ENCODE measurements around the gene TPBGL. TPM values are rescaled to one million over a fixed set of nuclear protein-coding genes. Genes with fewer than 3 reads are reported as not detected.
A peak's percentile ranks its signal among the peaks of the same experiment; 100 is the strongest.

The TPBGL gene
- total RNA-seq, 4 donors from 2014 or later, result 0.29 to 2.8 (median 1.0) TPM; not detected in 1

GRCh38 chr11:75195167-75195962 lies 45.2 kb upstream of the TPBGL start:
- no peak for TF ChIP-seq POLR2A (IDR thresholded peaks at IDR 0.05)
- TF ChIP-seq CTCF (IDR thresholded peaks at IDR 0.05), result no peak
- intact Hi-C loops (cut with DNase I; ENCODE audit: low total_unique reads), result no loop called here
- no peak overlapping the region for H3K4me3 ChIP-seq
- H3K27me3 ChIP-seq, result no peaks in the 10 kb centered on the region
- H3K36me3 ChIP-seq, result no peaks in the 10 kb centered on the region
- no peaks in the 10 kb centered on the region for H3K9me3 ChIP-seq
- peaks cover 0 to 6% of the 10 kb centered on the region in 2 donors for H3K4me1 ChIP-seq
- no peak overlapping the region for H3K27ac ChIP-seq
- DNase-seq, result peak; percentile 37 to 48

GRCh38 chr11:75196426-75196825 lies 44.1 kb upstream of the TPBGL start:
- Histone ChIP-seq H3K36me3 (no peaks in the 10 kb centered on the region), H3K4me1 (peaks cover 0 to 6% of the 10 kb centered on the region in 2 donors), H3K4me3 (no peak overlapping the region), H3K9me3 (no peaks in the 10 kb centered on the region), H3K27me3 (no peaks in the 10 kb centered on the region), H3K27ac (no peak overlapping the region)
- DNase-seq, result no peak
- TF ChIP-seq POLR2A (IDR thresholded peaks at IDR 0.05) (no peak), CTCF (IDR thresholded peaks at IDR 0.05) (no peak)
- intact Hi-C loops (cut with DNase I; ENCODE audit: low total_unique reads), result no loop called here

- TF ChIP-seq CTCF (IDR thresholded peaks at IDR 0.05) (no peak), POLR2A (IDR thresholded peaks at IDR 0.05) (no peak)
- Histone ChIP-seq H3K4me3 (no peak overlapping the region), H3K9me3 (no peaks in the 10 kb centered on the region), H3K4me1 (peaks cover 0 to 6% of the 10 kb centered on the region in 2 donors), H3K36me3 (no peaks in the 10 kb centered on the region), H3K27ac (no peak overlapping the region), H3K27me3 (no peaks in the 10 kb centered on the region)
- intact Hi-C loops (cut with DNase I; ENCODE audit: low total_unique reads), result no loop called here
- no peak for DNase-seq
These were observed 42.9 kb upstream of the TPBGL start for GRCh38 chr11:75197512-75198277.

- DNase-seq, result no peak
- no peak for TF ChIP-seq CTCF (IDR thresholded peaks at IDR 0.05)
- no peak for TF ChIP-seq POLR2A (IDR thresholded peaks at IDR 0.05)
- no peak overlapping the region for H3K27ac ChIP-seq
- no peaks in the 10 kb centered on the region for H3K27me3 ChIP-seq
- intact Hi-C loops (cut with DNase I; ENCODE audit: low total_unique reads), result no loop called here
- H3K36me3 ChIP-seq, result no peaks in the 10 kb centered on the region
- H3K4me3 ChIP-seq, result no peak overlapping the region
- peaks cover 0 to 6% of the 10 kb centered on the region in 2 donors for H3K4me1 ChIP-seq
- no peaks in the 10 kb centered on the region for H3K9me3 ChIP-seq
These were observed 42.1 kb upstream of the TPBGL start for GRCh38 chr11:75198278-75198973.
